ENCODE measurements around the gene DPP9. TPM values are rescaled to one million over a fixed set of nuclear protein-coding genes. Genes with fewer than 3 reads are reported as not detected.

DPP9 gene
- total and polyA plus RNA-seq, 4 experiments from 2014 or later, result 10.7 to 93.9 (median 59.3) TPM

GRCh38 chr19:4654437-4655361 lies 68.9 kb downstream of the DPP9 start:
- Histone ChIP-seq H3K9me3 (ENCODE audit: control insufficient read depth in 1 of 2, low read length in 2 of 2) (no peaks in the 10 kb centered on the region), H3K4me3 (ENCODE audit: low read length in 2 of 2) (no peak overlapping the region), H3K4me1 (ENCODE audit: insufficient read depth, low read length) (no peaks in the 10 kb centered on the region), H3K27ac (ENCODE audit: low read depth, low read length) (no peak overlapping the region), H3K36me3 (ENCODE audit: insufficient read depth, low read length) (peaks cover 17% of the 10 kb centered on the region), H3K27me3 (ENCODE audit: insufficient read depth, low read length) (no peaks in the 10 kb centered on the region)
- H3K9me3 Mint-ChIP-seq, result no peaks in the 10 kb centered on the region
- intact Hi-C loops (cut with micrococcal nuclease), result no loop called here
- no peak for DNase-seq
- ChIA-PET CTCF (ENCODE audit: partially characterized antibody) (interaction anchor here (0.9 kb wide), 1 partner anchor 21 kb away, joined by 3 read pairs; no protein-coding TSS in a partner anchor), POLR2A (ENCODE audit: partially characterized antibody) (no interaction called here)
- H3K36me3 Mint-ChIP-seq, result peaks cover 14 to 42% of the 10 kb centered on the region in 2 donors
- peaks cover 0 to 3% (median 0%) of the 10 kb centered on the region in 4 donors for H3K4me1 Mint-ChIP-seq
- H3K4me3 Mint-ChIP-seq, result no peak overlapping the region
- no peaks in the 10 kb centered on the region for H3K27me3 Mint-ChIP-seq
- peak overlapping the region in 3 of 7 donors; percentile 37 to 66 (median 51) for H3K27ac Mint-ChIP-seq

- Histone ChIP-seq H3K4me1 (ENCODE audit: insufficient read depth, low read length) (no peaks in the 10 kb centered on the region), H3K27me3 (ENCODE audit: insufficient read depth, low read length) (no peaks in the 10 kb centered on the region), H3K36me3 (ENCODE audit: insufficient read depth, low read length) (peaks cover 13% of the 10 kb centered on the region), H3K9me3 (ENCODE audit: control insufficient read depth in 1 of 2, low read length in 2 of 2) (no peaks in the 10 kb centered on the region), H3K27ac (ENCODE audit: low read depth, low read length) (no peak overlapping the region), H3K4me3 (ENCODE audit: low read length in 2 of 2) (no peak overlapping the region)
- no peak overlapping the region for H3K4me3 Mint-ChIP-seq
- peaks cover 0 to 7% (median 2%) of the 10 kb centered on the region in 4 donors for H3K4me1 Mint-ChIP-seq
- peaks cover 10 to 41% of the 10 kb centered on the region in 2 donors for H3K36me3 Mint-ChIP-seq
- H3K27me3 Mint-ChIP-seq, result no peaks in the 10 kb centered on the region
- POLR2A ChIA-PET (ENCODE audit: partially characterized antibody), result no interaction called here
- DNase-seq, result no peak
- H3K27ac Mint-ChIP-seq, result peak overlapping the region in 2 of 7 donors; percentile 66 to 77
- CTCF ChIA-PET (ENCODE audit: partially characterized antibody), result interaction anchor here (0.9 kb wide), 1 partner anchor 20 kb away, joined by 3 read pairs; no protein-coding TSS in a partner anchor
- intact Hi-C loops (cut with micrococcal nuclease), result no loop called here
- H3K9me3 Mint-ChIP-seq, result no peaks in the 10 kb centered on the region
Observed at GRCh38 chr19:4653793-4654436, 69.7 kb downstream of the DPP9 start.

DNA sequence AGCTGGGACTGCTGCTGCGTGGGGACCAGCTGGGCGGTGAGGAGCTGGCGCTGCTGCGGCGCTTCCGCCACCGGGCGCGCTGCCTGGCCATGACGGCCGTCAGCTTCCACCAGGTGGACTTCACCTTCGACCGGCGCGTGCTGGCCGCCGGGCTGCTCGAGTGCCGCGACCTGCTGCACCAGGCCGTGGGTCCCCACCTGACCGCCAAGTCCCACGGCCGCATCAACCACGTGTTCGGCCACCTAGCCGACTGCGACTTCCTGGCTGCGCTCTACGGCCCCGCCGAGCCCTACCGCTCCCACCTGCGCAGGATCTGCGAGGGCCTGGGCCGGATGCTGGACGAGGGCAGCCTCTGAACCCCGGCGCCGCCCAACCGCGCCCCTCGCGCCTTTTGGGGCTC lies 71.6 kb downstream of the DPP9 start:
- Mint-ChIP-seq H3K27ac (no peak overlapping the region), H3K4me3 (no peak overlapping the region), H3K4me1 (peaks cover 0 to 11% (median 2%) of the 10 kb centered on the region in 4 donors), H3K9me3 (no peaks in the 10 kb centered on the region), H3K36me3 (peaks cover 10 to 27% of the 10 kb centered on the region in 2 donors), H3K27me3 (no peaks in the 10 kb centered on the region)
- Histone ChIP-seq H3K4me3 (ENCODE audit: low read length in 2 of 2) (no peak overlapping the region), H3K36me3 (ENCODE audit: insufficient read depth, low read length) (peaks cover 5% of the 10 kb centered on the region), H3K4me1 (ENCODE audit: insufficient read depth, low read length) (no peaks in the 10 kb centered on the region), H3K27ac (ENCODE audit: low read depth, low read length) (no peak overlapping the region), H3K9me3 (ENCODE audit: control insufficient read depth in 1 of 2, low read length in 2 of 2) (no peaks in the 10 kb centered on the region), H3K27me3 (ENCODE audit: insufficient read depth, low read length) (no peaks in the 10 kb centered on the region)
- intact Hi-C loops (cut with micrococcal nuclease), result no loop called here
- ChIA-PET POLR2A (ENCODE audit: partially characterized antibody) (no interaction called here), CTCF (ENCODE audit: partially characterized antibody) (no interaction called here)
- DNase-seq, result no peak

- H3K27ac Mint-ChIP-seq, result peak overlapping the region in 3 of 7 donors; percentile 15 to 42 (median 24)
- intact Hi-C loops (cut with micrococcal nuclease), result no loop called here
- POLR2A ChIA-PET (ENCODE audit: partially characterized antibody), result interaction anchor here (1.5 kb wide), 1 partner anchor 8 kb away, joined by 3 read pairs; no protein-coding TSS in a partner anchor
Observed at GRCh38 chr19:4650159-4650558, 73.5 kb downstream of the DPP9 start.

DNA sequence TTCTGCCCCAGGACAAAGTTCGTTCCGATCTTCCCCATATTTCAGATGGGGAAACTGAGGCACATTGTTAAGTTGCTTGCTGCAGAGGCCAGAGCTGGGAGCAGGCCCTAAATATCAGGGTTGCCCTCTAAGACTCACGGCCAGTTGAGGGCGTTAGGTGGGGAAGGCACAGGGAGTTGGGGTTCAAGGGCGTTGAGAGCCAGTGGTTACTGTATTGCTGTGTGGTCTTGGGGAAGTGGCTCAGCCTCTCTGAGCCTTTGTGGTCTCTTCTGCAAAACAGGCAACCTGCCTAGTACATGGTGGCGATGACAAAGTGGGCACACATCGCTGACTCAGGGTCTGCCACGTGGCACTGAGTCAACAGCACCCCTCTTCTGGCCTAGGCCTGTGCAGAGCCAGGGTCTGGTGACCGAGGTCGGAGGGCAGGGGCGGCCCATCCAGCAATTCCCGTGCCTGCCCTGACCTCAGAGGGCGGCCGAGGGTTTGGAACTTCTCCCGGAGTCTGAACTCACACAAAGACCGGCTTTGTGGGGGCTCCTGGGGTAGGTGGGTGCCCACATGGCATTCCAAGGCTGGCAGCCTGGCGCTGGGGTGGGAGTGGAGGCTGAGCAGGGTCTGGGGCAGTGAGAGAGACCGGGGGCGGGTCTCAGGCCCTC lies 74.1 kb downstream of the DPP9 start:
- no peak overlapping the region for H3K4me3 ChIP-seq (ENCODE audit: low read length in 2 of 2)
- no peaks in the 10 kb centered on the region for H3K9me3 ChIP-seq (ENCODE audit: control insufficient read depth in 1 of 2, low read length in 2 of 2)
- no peaks in the 10 kb centered on the region for H3K4me1 ChIP-seq (ENCODE audit: insufficient read depth, low read length)
- no peak overlapping the region for H3K4me3 Mint-ChIP-seq
- H3K9me3 Mint-ChIP-seq, result no peaks in the 10 kb centered on the region
- H3K36me3 Mint-ChIP-seq, result peaks cover 2 to 17% of the 10 kb centered on the region in 2 donors
- no peak for DNase-seq
- intact Hi-C loops (cut with micrococcal nuclease), result no loop called here
- H3K36me3 ChIP-seq (ENCODE audit: insufficient read depth, low read length), result peaks cover 3% of the 10 kb centered on the region
- H3K27me3 ChIP-seq (ENCODE audit: insufficient read depth, low read length), result no peaks in the 10 kb centered on the region
- no peaks in the 10 kb centered on the region for H3K27me3 Mint-ChIP-seq
- ChIA-PET POLR2A (ENCODE audit: partially characterized antibody) (interaction anchor here (0.6 to 1.5 kb wide), 2 partner anchors 8 to 962 kb away, joined by 3 to 4 read pairs; no protein-coding TSS in a partner anchor), CTCF (ENCODE audit: partially characterized antibody) (interaction anchor here (3.3 kb wide), 1 partner anchor 13 kb away, joined by 16 read pairs; no protein-coding TSS in a partner anchor)
- H3K27ac Mint-ChIP-seq, result peak overlapping the region in 4 of 7 donors; percentile 14 to 66 (median 18)
- peaks cover 0 to 11% (median 3%) of the 10 kb centered on the region in 4 donors for H3K4me1 Mint-ChIP-seq
- H3K27ac ChIP-seq (ENCODE audit: low read depth, low read length), result no peak overlapping the region

More at GRCh38 chr19:4650159-4650558, 73.5 kb downstream of the DPP9 start:
- no peak overlapping the region for H3K4me3 ChIP-seq (ENCODE audit: low read length in 2 of 2)
- CTCF ChIA-PET (ENCODE audit: partially characterized antibody), result interaction anchor here (3.3 kb wide), 1 partner anchor 14 kb away, joined by 16 read pairs; no protein-coding TSS in a partner anchor
- Mint-ChIP-seq H3K9me3 (no peaks in the 10 kb centered on the region), H3K36me3 (peaks cover 8 to 24% of the 10 kb centered on the region in 2 donors), H3K4me1 (peaks cover 0 to 11% (median 2%) of the 10 kb centered on the region in 4 donors), H3K27me3 (no peaks in the 10 kb centered on the region), H3K4me3 (no peak overlapping the region)
- H3K4me1 ChIP-seq (ENCODE audit: insufficient read depth, low read length), result no peaks in the 10 kb centered on the region
- no peaks in the 10 kb centered on the region for H3K9me3 ChIP-seq (ENCODE audit: control insufficient read depth in 1 of 2, low read length in 2 of 2)
- peaks cover 5% of the 10 kb centered on the region for H3K36me3 ChIP-seq (ENCODE audit: insufficient read depth, low read length)
- no peak for DNase-seq
- no peak overlapping the region for H3K27ac ChIP-seq (ENCODE audit: low read depth, low read length)
- no peaks in the 10 kb centered on the region for H3K27me3 ChIP-seq (ENCODE audit: insufficient read depth, low read length)

GRCh38 chr19:4647676-4648644 lies 75.7 kb downstream of the DPP9 start:
- Histone ChIP-seq H3K4me1 (ENCODE audit: insufficient read depth, low read length) (no peaks in the 10 kb centered on the region), H3K4me3 (ENCODE audit: low read length in 2 of 2) (no peak overlapping the region), H3K27ac (ENCODE audit: low read depth, low read length) (no peak overlapping the region), H3K9me3 (ENCODE audit: control insufficient read depth in 1 of 2, low read length in 2 of 2) (no peaks in the 10 kb centered on the region), H3K27me3 (ENCODE audit: insufficient read depth, low read length) (no peaks in the 10 kb centered on the region), H3K36me3 (ENCODE audit: insufficient read depth, low read length) (no peaks in the 10 kb centered on the region)
- Mint-ChIP-seq H3K36me3 (peaks cover 0 to 16% of the 10 kb centered on the region in 2 donors), H3K27me3 (no peaks in the 10 kb centered on the region), H3K4me1 (peaks cover 0 to 11% (median 3%) of the 10 kb centered on the region in 4 donors), H3K4me3 (no peak overlapping the region), H3K9me3 (no peaks in the 10 kb centered on the region), H3K27ac (peak overlapping the region in 1 of 7 donors; percentile 36)
- ChIA-PET CTCF (ENCODE audit: partially characterized antibody) (interaction anchor here (3.3 kb wide), 1 partner anchor 11 kb away, joined by 16 read pairs; no protein-coding TSS in a partner anchor), POLR2A (ENCODE audit: partially characterized antibody) (no interaction called here)
- DNase-seq, result no peak
- intact Hi-C loops (cut with micrococcal nuclease), result no loop called here

Measured in CD4-positive, alpha-beta memory T cell (primary cell).